Vagina (tissue), 2 donors: Measurements from ENCODE around the gene IQGAP3.

Experiments
- CTCF ChIP-seq, 3 experiments: fragments of 450-650 bp in 2 of 3; fragments of 200-600 bp in 1 of 3; sonication (generic) in 1 of 3; IDR thresholded peaks; one replicate each; pipeline ENCODE4 v1.5.1; 2017 to 2019; ENCODE audit warnings: antibody characterized with exemption in 3 of 3, mild to moderate bottlenecking in 2 of 3, moderate library complexity in 2 of 3
- POLR2AphosphoS5 ChIP-seq, 2 donors: sonication (generic); formaldehyde crosslinking; IDR thresholded peaks; one replicate each; pipeline ENCODE4 v1.9.0; 2017; ENCODE audit warnings: antibody characterized with exemption in 2 of 2, mild to moderate bottlenecking in 2 of 2, low read depth in 1 of 2; ENCODE audit not compliant: insufficient read depth in 1 of 2

- TF ChIP-seq CTCF (IDR thresholded peaks at IDR 0.05) (no peak), POLR2AphosphoS5 (IDR thresholded peaks at IDR 0.05; ENCODE audit: insufficient read depth in 1 of 2, low read depth in 1 of 2) (no peak)
Observed at GRCh38 chr1:156524481-156524869, 47.9 kb downstream of the IQGAP3 start.
